Omental fat pad (tissue), 4 donors: ENCODE results near the gene UAP1L1. TPM values are rescaled to one million over a fixed set of nuclear protein-coding genes. Genes with fewer than 3 reads are reported as not detected.
A peak's percentile ranks its signal among the peaks of the same experiment; 100 is the strongest.

Source experiments
- ATAC-seq: fragments of 150-250 bp; one replicate; pipeline ENCODE4 v1.9.1; 2016; ENCODE audit warnings: mild to moderate bottlenecking, moderate library complexity; ENCODE audit not compliant: low FRiP score
- DNase-seq: peaks from one replicate; pipeline ENCODE4 v3.0.0-alpha.2; 2019; ENCODE audit warnings: low spot score
- CTCF ChIP-seq, 3 donors: fragments of 450-650 bp; IDR thresholded peaks; one replicate each; pipeline ENCODE4 v1.5.1; 2016 to 2017; ENCODE audit warnings: antibody characterized with exemption in 3 of 3, mild to moderate bottlenecking in 3 of 3, moderate library complexity in 2 of 3
- total RNA-seq, 4 donors: library from RNA; depleted of rRNA; stranded (reverse); fragments of >200 nt; gene quantifications; one replicate each; pipeline ENCODE4 v1.1.0, GENCODE V29; 2016

UAP1L1 gene
- total RNA-seq, 4 donors from 2014 or later: 5.2 to 12.8 (median 9.7) TPM

DNA sequence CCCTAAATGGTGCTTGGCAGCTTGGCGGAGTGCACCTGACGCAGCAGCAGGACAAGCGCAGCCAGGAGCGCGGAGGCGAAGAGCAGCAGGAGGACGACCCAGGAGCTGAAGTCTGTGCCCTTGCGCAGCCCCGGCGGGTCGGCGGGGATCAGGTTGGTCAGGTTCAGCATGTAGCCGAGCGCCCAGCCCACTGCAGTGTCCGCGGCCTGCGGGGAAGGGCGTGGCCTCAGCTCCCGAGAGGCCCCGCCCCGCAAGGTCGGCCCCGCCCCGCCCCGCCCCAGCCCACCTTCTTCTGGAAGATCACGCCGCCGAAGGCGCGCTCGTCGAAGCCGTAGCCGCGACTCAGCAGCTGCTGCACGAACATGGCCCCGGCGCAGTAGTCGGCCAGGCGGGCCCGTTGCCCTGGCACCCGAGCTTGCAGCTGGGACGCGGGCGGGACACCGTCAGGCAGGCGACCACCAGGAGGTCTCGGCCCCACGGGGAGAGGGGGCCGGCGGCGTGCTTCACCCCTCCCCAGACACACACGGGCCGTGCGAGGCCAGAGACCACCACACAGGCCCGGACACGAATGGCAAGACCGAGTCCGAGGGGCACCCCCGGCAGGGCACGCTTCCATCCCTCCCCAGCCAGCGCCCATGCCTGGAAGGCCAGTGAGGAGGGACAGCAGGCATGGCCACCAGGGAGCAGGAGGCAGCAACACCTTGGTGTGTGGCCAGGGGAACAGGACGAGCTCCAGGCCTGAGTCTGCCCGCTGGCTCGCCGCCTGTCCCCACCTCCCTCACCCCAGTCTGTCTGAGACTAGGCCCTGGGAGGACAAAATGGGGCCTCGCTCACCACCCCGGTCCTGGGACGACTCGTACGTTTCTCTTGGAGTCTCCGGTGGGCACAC, 28.4 kb upstream of the UAP1L1 start:
- DNase-seq: no peak
- TF ChIP-seq CTCF (IDR thresholded peaks at IDR 0.05): no peak
- no peak for ATAC-seq

GRCh38 chr9:137049544-137050449, 27.5 kb upstream of the UAP1L1 start:
- no peak for ATAC-seq
- peak; percentile 52 for DNase-seq

GRCh38 chr9:137050570-137050969, 26.7 kb upstream of the UAP1L1 start:
- DNase-seq: no peak
- no peak for TF ChIP-seq CTCF (IDR thresholded peaks at IDR 0.05)
- ATAC-seq: no peak

More at GRCh38 chr9:137049544-137050449, 27.5 kb upstream of the UAP1L1 start:
- TF ChIP-seq CTCF (IDR thresholded peaks at IDR 0.05): no peak

DNA sequence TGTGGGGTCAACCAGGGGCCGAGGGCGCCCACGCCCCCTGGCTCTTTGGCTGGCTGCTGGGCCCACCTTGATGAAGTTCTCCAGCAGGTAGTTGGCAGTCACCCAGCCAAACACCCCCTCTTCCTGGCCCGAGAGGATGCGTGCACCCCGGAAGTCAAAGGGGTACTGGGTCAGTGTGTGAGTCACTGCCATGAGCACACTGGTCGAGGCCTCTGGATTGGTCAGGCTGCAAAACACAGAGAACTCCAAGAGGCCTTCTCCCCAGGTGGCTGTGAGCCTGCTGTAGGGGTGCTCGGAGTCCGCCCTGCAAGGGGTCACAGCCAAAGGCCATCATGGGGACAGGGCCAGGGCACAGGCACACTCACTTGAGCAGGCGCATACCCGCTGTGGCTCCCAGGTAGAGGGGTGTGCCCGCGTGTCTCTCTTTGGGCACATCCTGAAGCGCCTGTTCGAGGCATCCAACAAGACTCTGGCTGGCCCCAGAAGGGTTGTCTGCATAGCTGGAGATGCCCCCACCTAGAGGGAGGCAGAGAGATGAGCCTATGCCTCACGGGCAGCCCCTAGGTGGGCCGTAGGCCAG, 26.1 kb upstream of the UAP1L1 start:
- TF ChIP-seq CTCF (IDR thresholded peaks at IDR 0.05): no peak
- ATAC-seq: no peak

GRCh38 chr9:137052293-137052692, 25.0 kb upstream of the UAP1L1 start:
- no peak for ATAC-seq
- TF ChIP-seq CTCF (IDR thresholded peaks at IDR 0.05): no peak

More for the DNA sequence above, 26.1 kb upstream of the UAP1L1 start:
- DNase-seq: no peak

GRCh38 chr9:137052998-137053943, 24.0 kb upstream of the UAP1L1 start:
- no peak for DNase-seq
- no peak for ATAC-seq

More at GRCh38 chr9:137052293-137052692, 25.0 kb upstream of the UAP1L1 start:
- DNase-seq: no peak

More at GRCh38 chr9:137052998-137053943, 24.0 kb upstream of the UAP1L1 start:
- TF ChIP-seq CTCF (IDR thresholded peaks at IDR 0.05): no peak
